Measurements from ENCODE around the gene SATL1. TPM values are rescaled to one million over a fixed set of nuclear protein-coding genes. Genes with fewer than 3 reads are reported as not detected.

SATL1 gene
- total and polyA plus RNA-seq, 2 of the 13 experiments (the other 11 are each of a cell fraction or from before 2014, with no cell fraction given) = not detected

- ATAC-seq = no peak
- H3K4me2 ChIP-seq (ENCODE audit: low read depth, low read length) = no peak overlapping the region
- no peaks in the 10 kb centered on the region for H3K4me1 ChIP-seq (ENCODE audit: insufficient read depth, low read length)
- DNase-seq (ENCODE audit: low spot score) = no peak
- no peak for TF ChIP-seq DRAP1 (CRISPR knock-in tag; IDR thresholded peaks at IDR 0.05)
- no peak for TF ChIP-seq ZNF446 (CRISPR knock-in tag; IDR thresholded peaks at IDR 0.05)
- TF ChIP-seq ZFP82 (CRISPR knock-in tag; IDR thresholded peaks at IDR 0.05; ENCODE audit: borderline replicate concordance) = no peak
- TF ChIP-seq HMGXB4 (CRISPR knock-in tag; IDR thresholded peaks at IDR 0.05; ENCODE audit: borderline replicate concordance in 1 of 2, low read depth in 1 of 2) = no peak
- no peak for TF ChIP-seq HDAC2 (CRISPR knock-in tag; IDR thresholded peaks at IDR 0.05)
- TF ChIP-seq GABPA (IDR thresholded peaks at IDR 0.05; ENCODE audit: low read depth, low read length) = no peak
- no peak for TF ChIP-seq GABPA (CRISPR knock-in tag; IDR thresholded peaks at IDR 0.05; ENCODE audit: low read depth)
- TF ChIP-seq ZNF710 (CRISPR knock-in tag; IDR thresholded peaks at IDR 0.05; ENCODE audit: borderline replicate concordance) = no peak
- H3K4me3 ChIP-seq (replicated peaks in 1 of 3; ENCODE audit: insufficient read depth in 1 of 3, low read depth in 2 of 3, low read length in 3 of 3) = no peak overlapping the region
- BruUV-seq (replicated peaks) = no TSS peak
- H3K9ac ChIP-seq (ENCODE audit: insufficient read depth, low read depth, low read length) = no peak overlapping the region
- CTCF ChIA-PET (ENCODE audit: low intra/inter-chr PET ratio, low total read pairs) = no interaction called here
- H2AFZ ChIP-seq (ENCODE audit: low read length) = no peak overlapping the region
- POLR2A ChIA-PET = no interaction called here
- intact Hi-C loops (cut with micrococcal nuclease; ENCODE audit: unreplicated experiment) (no loop called here), in situ Hi-C loops (cut with HindIII; ENCODE audit: extremely low pct_ligation_motif_present, low pct_unique_long_range_greater_than_20kb) (no loop called here)
- no peaks in the 10 kb centered on the region for H3K36me3 ChIP-seq (replicated peaks in 1 of 2; ENCODE audit: control insufficient read depth in 1 of 2, insufficient read depth in 2 of 2, low read length in 2 of 2)
- H3K27ac ChIP-seq (ENCODE audit: extremely low read length, insufficient read depth, low read length) = no peak overlapping the region
- no peaks in the 10 kb centered on the region for H4K20me1 ChIP-seq (ENCODE audit: insufficient read depth, low read length)
- FAIRE-seq = no peak
- H3K9me3 ChIP-seq (ENCODE audit: low read length) = no peaks in the 10 kb centered on the region
- no peaks in the 10 kb centered on the region for H3K27me3 ChIP-seq (ENCODE audit: control insufficient read depth in 1 of 2, insufficient read depth in 2 of 2, low read length in 2 of 2)
- no peaks in the 10 kb centered on the region for H3K79me2 ChIP-seq (ENCODE audit: insufficient read depth, low read length)
These were observed 107.2 kb downstream of the SATL1 start for GRCh38 chrX:85136409-85136808.

Measured in HepG2 (cell line).